Activated T-helper 17 cell treated with anti-CD3 and anti-CD28 coated beads, Interleukin-2, amount 50 U/mL, for 72 hours (primary cell): Measurements from ENCODE around the gene TLK2. TPM values are rescaled to one million over a fixed set of nuclear protein-coding genes. Genes with fewer than 3 reads are reported as not detected.
"Not testable (repeated sequence)": the region's sequence is repeated elsewhere in the genome, so short reads cannot be mapped to it uniquely, and the experiment has no call there.

ENCODE experiments used
- ATAC-seq: fragments of 150-1000 bp; cut with Tn5 transposase; replicated peaks from 2 replicates; pipeline ENCODE4 v1.10.0; 2021; ENCODE audit warnings: mild to moderate bottlenecking, moderate library complexity
- H3K27ac Mint-ChIP-seq: one replicate; pipeline ENCODE4 v1.8.0; 2022; ENCODE audit warnings: mixed read lengths
- H3K27me3 Mint-ChIP-seq: one replicate; pipeline ENCODE4 v1.8.0; 2022; ENCODE audit warnings: mixed read lengths
- H3K36me3 Mint-ChIP-seq: one replicate; pipeline ENCODE4 v1.8.0; 2022; ENCODE audit warnings: low read depth, mild to moderate bottlenecking, mixed read lengths
- H3K4me1 Mint-ChIP-seq: one replicate; pipeline ENCODE4 v1.8.0; 2022; ENCODE audit warnings: mixed read lengths
- H3K4me3 Mint-ChIP-seq: one replicate; pipeline ENCODE4 v1.8.0; 2022; ENCODE audit warnings: mild to moderate bottlenecking, mixed read lengths
- H3K9me3 Mint-ChIP-seq: one replicate; pipeline ENCODE4 v1.8.0; 2022; ENCODE audit warnings: mixed read lengths
- total RNA-seq, 2 donors: library from RNA; stranded (reverse); gene quantifications; one replicate each; pipeline ENCODE4 v1.2.3, GENCODE V29; 2022

TLK2 gene
- total RNA-seq, 2 donors from 2014 or later: 42.5 to 43.9 TPM

DNA sequence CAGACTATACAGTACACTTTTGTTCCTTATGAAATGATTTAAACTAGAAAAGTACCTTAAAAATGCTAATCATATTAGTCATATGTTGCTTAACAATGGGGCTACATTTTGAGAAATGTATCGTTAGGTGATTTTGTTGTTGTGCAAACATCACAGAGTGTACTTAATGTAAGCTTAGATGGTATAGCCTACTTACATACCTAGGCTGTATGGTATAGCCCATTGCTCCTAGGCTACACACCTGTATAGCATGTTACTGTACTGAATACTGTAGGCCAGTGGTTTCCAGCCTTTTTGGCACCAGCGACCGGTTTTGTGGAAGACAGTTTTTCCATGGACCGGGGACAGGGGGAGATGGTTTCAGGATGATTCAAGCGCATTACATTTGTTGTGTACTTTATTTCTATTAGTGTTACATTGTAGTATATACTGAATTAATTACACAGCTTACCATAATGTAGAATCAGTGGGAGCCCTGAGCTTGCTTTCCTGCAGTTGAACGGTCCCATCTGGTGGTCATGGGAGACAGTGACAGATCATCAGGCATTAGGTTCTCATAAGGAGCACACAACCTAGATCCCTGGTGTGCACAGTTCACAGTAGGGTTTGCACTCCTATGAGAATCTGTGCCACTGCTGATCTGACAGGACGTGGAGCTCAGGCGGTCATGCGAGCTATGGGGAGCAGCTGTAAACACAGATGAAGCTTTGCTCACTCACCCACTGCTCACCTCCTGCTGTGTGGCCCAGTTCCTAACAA lies 113.9 kb downstream of the TLK2 start:
- no peak overlapping the region for H3K27ac Mint-ChIP-seq
- no peak for ATAC-seq
- no peak overlapping the region for H3K4me3 Mint-ChIP-seq
- no peaks in the 10 kb centered on the region for H3K9me3 Mint-ChIP-seq
- H3K36me3 Mint-ChIP-seq: peaks cover 61% of the 10 kb centered on the region
- H3K4me1 Mint-ChIP-seq: no peaks in the 10 kb centered on the region
- no peaks in the 10 kb centered on the region for H3K27me3 Mint-ChIP-seq

DNA sequence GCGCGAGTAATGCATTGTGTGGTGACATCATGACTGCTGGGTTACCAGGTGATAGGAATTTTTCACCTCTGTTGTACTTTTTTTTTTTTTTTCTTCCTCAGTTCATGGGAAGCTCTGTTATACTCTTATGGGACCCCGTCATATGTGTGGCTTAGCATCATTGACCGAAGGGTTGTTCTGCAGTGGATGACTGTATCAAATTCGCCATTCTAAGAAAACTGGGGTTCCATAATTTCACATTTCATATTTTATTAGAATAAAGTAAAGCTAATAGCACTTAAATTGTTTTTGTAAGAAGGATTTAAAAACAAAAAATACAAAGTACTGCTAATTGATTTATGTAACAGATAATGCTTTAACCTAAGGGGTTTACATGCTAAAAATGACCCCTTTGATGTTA lies 116.9 kb downstream of the TLK2 start:
- no peak overlapping the region for H3K4me3 Mint-ChIP-seq
- no peaks in the 10 kb centered on the region for H3K27me3 Mint-ChIP-seq
- H3K27ac Mint-ChIP-seq: no peak overlapping the region
- H3K36me3 Mint-ChIP-seq: peaks cover 66% of the 10 kb centered on the region
- no peaks in the 10 kb centered on the region for H3K4me1 Mint-ChIP-seq
- no peak for ATAC-seq
- H3K9me3 Mint-ChIP-seq: no peaks in the 10 kb centered on the region

DNA sequence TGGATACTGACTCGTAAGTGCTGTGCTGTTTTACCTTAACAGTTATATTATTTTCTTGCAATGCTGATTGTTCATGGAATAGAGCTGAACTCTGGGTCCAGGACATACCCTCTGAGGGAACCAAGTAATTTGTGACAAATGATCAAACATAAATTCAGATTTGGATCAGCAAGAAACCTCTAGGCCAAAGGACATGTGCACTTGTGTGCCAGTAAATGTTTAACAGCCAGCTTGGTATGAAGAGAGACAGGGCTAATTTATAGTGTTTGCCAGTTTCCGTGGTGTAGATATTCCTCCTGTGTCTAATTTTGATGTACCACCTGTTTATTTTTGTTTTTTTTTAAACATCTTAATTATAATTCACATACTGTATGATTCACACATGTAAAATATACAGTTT lies 118.0 kb downstream of the TLK2 start:
- no peak for ATAC-seq
- no peak overlapping the region for H3K4me3 Mint-ChIP-seq
- no peaks in the 10 kb centered on the region for H3K27me3 Mint-ChIP-seq
- H3K4me1 Mint-ChIP-seq: no peaks in the 10 kb centered on the region
- H3K9me3 Mint-ChIP-seq: no peaks in the 10 kb centered on the region
- H3K36me3 Mint-ChIP-seq: peaks cover 69% of the 10 kb centered on the region
- no peak overlapping the region for H3K27ac Mint-ChIP-seq

DNA sequence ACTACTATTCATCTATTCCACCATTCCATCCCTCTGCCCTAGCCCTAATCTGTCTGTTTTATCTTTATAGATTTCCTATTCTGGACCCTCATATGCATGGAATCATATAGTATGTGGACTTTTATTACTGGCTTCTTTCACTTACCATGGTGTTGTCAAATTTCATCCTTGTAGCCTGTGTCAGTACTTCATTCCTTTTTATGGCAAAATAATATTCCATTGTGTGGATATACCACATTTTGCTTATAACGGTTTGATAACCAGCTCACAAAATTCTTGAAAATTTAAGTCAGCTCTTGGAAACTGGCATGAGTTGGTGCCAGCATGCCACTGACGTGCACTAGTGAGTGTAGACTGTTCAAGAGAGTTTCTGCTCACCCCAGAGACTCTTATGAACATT lies 118.5 kb downstream of the TLK2 start:
- no peaks in the 10 kb centered on the region for H3K4me1 Mint-ChIP-seq
- H3K27ac Mint-ChIP-seq: no peak overlapping the region
- no peak for ATAC-seq
- no peaks in the 10 kb centered on the region for H3K9me3 Mint-ChIP-seq
- H3K27me3 Mint-ChIP-seq: no peaks in the 10 kb centered on the region
- H3K4me3 Mint-ChIP-seq: no peak overlapping the region
- H3K36me3 Mint-ChIP-seq: peaks cover 70% of the 10 kb centered on the region

DNA sequence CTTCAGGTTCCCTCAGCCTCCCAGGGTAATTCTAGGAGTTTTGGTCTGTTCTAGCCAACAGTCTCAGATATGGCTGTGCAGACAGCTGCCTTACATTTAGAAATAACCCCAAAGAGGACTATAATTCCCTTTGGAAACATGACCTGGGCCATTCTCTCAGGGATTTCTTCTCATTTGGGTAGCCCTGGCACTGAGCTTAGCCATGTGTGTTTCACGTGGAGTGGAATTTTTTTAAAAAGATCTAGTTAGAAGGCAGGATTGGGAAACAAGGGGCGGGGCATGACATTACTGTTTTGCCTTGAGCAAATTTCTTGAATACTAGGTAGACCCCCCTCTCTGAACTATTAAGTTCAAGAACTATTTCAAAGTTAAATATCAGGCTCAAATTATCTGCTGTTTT lies 119.3 kb downstream of the TLK2 start:
- Mint-ChIP-seq H3K4me1 (no peaks in the 10 kb centered on the region), H3K27ac (no peak overlapping the region)

DNA sequence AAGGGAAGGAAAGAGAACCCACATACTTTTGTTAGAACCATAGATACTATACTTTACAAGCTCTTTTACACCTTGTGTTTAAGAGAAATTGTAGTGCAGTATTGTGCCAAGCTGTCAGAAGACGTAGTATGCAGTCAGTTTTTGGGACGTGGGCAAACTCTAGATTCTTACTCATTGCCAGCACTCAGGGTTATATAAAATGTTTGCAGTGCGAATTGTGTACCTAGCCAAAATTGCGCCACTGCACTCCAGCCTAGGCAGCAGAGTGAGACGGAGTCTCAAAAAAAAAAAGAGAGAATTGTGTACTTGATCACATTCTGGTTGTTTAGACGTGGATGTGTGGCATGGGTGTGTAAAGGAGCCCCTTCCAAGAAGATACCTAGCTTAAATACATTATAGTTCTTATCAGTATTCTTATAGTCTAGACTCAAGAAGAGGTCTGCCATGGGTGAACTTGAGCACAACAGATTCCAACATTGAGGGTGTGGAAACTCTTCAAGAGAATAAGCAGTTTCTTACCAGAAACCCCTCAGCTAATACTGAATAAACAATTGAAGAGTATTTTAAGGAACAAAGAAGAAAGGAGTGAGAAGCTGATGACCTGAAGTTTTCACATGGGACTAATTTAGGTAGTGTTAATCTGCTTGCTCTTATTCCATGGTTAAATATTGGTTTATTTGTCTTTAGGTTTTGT lies 121.5 kb downstream of the TLK2 start:
- peaks cover 90% of the 10 kb centered on the region for H3K36me3 Mint-ChIP-seq
- H3K9me3 Mint-ChIP-seq: no peaks in the 10 kb centered on the region
- no peaks in the 10 kb centered on the region for H3K4me1 Mint-ChIP-seq
- no peak overlapping the region for H3K4me3 Mint-ChIP-seq
- no peak for ATAC-seq
- H3K27ac Mint-ChIP-seq: peak overlapping the region; percentile 56
- H3K27me3 Mint-ChIP-seq: no peaks in the 10 kb centered on the region

More for the DNA sequence above, 119.3 kb downstream of the TLK2 start:
- Mint-ChIP-seq H3K4me3 (no peak overlapping the region), H3K27me3 (no peaks in the 10 kb centered on the region), H3K9me3 (no peaks in the 10 kb centered on the region), H3K36me3 (peaks cover 74% of the 10 kb centered on the region)
- ATAC-seq: no peak

DNA sequence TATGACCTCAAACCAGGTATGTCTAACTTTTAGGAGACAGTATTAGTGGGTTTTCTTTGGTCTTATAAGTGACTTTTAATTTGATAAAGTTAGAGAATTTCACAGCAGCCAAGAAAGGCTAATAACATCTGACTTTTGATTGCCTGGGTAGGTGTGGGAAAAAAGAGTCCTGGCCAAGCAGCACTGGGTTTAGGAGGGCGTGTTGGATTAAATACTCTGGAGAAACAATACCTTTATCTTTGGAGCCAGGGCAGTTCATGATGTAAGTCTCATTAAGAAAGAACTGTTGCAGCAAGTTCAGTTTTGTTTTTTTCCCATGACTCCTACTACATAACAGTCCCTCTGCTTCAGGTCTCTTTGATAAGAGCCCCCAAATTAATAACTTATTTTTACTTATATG lies 122.2 kb downstream of the TLK2 start:
- no peak for ATAC-seq
- peak overlapping the region; percentile 29 for H3K27ac Mint-ChIP-seq
- no peak overlapping the region for H3K4me3 Mint-ChIP-seq
- no peaks in the 10 kb centered on the region for H3K27me3 Mint-ChIP-seq
- no peaks in the 10 kb centered on the region for H3K4me1 Mint-ChIP-seq
- H3K9me3 Mint-ChIP-seq: no peaks in the 10 kb centered on the region
- peaks cover 84% of the 10 kb centered on the region for H3K36me3 Mint-ChIP-seq

DNA sequence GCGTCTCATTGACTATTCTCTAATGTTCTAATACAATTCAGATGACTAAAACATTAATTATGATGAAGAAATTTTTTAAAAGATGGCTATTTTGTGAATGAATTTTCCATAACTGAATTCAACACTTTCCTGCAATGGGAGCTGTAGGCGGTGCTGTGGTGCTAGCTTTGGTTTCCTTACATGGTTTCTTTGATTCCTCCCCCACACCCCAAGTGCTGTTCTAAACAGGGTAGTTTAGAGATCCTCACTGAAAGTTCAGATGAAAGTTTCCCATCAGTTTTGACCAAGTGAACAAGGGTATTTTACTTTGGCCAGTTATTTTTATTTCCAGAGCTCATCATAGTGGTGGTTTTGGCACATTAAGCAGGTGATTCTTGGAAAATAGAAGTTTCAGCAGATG lies 122.8 kb downstream of the TLK2 start:
- H3K9me3 Mint-ChIP-seq: no peaks in the 10 kb centered on the region
- H3K27ac Mint-ChIP-seq: peak overlapping the region; percentile 29
- no peaks in the 10 kb centered on the region for H3K27me3 Mint-ChIP-seq

DNA sequence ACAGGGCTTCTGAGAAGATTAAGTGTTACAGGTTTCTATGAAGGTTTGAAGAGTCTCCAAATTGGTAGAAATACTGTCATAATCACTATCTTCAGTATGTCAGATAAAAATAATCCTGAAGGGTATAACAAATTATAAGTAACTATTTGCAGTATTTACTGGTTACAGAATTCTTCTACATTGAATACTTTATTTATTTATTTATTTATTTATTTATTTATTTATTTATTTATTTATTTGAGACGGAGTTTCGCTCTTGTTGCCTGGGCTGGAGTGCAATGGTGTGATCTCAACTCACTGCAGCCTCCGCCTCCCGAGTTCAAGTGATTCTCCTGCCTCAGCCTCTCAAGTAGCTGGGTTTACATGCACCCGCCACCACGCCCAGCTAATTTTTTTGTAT lies 125.2 kb downstream of the TLK2 start:
- not testable (repeated sequence) for ATAC-seq, H3K4me1 Mint-ChIP-seq, H3K27me3 Mint-ChIP-seq

More for the DNA sequence above, 122.8 kb downstream of the TLK2 start:
- no peaks in the 10 kb centered on the region for H3K4me1 Mint-ChIP-seq
- peaks cover 84% of the 10 kb centered on the region for H3K36me3 Mint-ChIP-seq
- no peak for ATAC-seq
- H3K4me3 Mint-ChIP-seq: no peak overlapping the region

DNA sequence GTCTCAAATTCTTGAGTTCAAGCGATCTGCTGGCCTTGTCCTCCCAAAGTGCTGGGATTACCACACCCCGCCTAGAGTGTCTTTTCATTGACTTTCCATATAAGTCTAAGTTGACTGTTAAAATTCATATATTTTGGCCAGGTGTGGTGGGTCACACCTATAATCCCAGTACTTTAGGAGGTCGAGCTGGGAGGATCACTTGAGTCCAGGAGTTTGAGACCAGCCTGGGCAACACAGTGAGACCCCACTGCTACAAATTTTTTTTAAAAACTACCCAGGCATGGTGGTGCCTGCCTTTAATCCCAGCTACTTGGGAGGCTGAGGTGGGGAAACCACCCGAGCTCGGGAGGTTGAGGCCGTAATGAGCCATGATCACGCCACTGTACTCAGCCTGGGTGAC lies 127.0 kb downstream of the TLK2 start:
- ATAC-seq: no peak
- H3K4me1 Mint-ChIP-seq: peaks cover 6% of the 10 kb centered on the region
- no peak overlapping the region for H3K4me3 Mint-ChIP-seq
- no peak overlapping the region for H3K27ac Mint-ChIP-seq
- H3K36me3 Mint-ChIP-seq: peaks cover 87% of the 10 kb centered on the region
- no peaks in the 10 kb centered on the region for H3K9me3 Mint-ChIP-seq
- H3K27me3 Mint-ChIP-seq: no peaks in the 10 kb centered on the region

More for the DNA sequence above, 125.2 kb downstream of the TLK2 start:
- H3K4me3 Mint-ChIP-seq, H3K9me3 Mint-ChIP-seq, H3K27ac Mint-ChIP-seq: not testable (repeated sequence)
- peaks cover 85% of the 10 kb centered on the region for H3K36me3 Mint-ChIP-seq

DNA sequence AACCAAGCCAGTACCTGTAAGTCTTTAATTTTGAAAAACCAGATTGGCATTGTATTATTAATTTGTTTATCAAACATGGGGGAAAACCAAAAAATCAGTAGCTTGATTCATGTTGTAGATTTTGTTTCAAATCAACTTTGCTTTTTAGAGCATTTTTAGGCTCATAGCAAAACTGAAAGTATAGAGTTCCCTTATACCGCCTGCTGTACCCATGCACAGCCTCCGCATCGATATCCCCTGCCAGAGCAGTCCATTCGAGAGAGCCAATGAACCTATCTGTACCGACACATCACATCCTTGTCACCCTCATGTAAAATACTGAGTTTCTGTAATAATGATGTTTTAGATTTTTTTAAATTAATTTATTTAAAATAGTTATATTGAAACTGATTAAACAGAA lies 132.7 kb downstream of the TLK2 start:
- no peaks in the 10 kb centered on the region for H3K9me3 Mint-ChIP-seq
- no peaks in the 10 kb centered on the region for H3K27me3 Mint-ChIP-seq
- H3K4me3 Mint-ChIP-seq: peak overlapping the region; percentile 14
- H3K27ac Mint-ChIP-seq: peak overlapping the region; percentile 5
- peak; percentile 88 for ATAC-seq
- peaks cover 13% of the 10 kb centered on the region for H3K4me1 Mint-ChIP-seq
- H3K36me3 Mint-ChIP-seq: peaks cover 88% of the 10 kb centered on the region

DNA sequence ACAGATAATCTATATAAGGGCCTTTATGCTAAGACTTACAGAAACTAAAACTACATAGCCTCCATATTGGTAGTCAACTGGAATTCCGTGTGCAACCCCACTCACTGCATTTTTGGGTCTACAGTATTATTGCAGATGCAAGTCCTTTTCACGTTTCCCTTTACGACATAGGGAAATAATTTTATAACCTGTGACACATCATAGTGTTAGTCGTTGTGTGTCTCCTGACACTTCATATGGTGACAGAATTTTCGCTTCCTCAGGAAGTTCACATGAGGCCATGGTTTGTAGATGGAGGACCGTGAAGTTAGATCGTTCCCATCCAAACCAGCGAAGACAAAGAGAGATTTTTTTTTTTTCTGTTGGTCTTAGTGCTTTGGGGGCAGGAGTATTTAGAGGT lies 133.1 kb downstream of the TLK2 start:
- peak; percentile 75 for ATAC-seq
- peaks cover 84% of the 10 kb centered on the region for H3K36me3 Mint-ChIP-seq
- peaks cover 13% of the 10 kb centered on the region for H3K4me1 Mint-ChIP-seq
- no peaks in the 10 kb centered on the region for H3K27me3 Mint-ChIP-seq
- H3K4me3 Mint-ChIP-seq: peak overlapping the region; percentile 14
- H3K27ac Mint-ChIP-seq: no peak overlapping the region
- H3K9me3 Mint-ChIP-seq: no peaks in the 10 kb centered on the region

DNA sequence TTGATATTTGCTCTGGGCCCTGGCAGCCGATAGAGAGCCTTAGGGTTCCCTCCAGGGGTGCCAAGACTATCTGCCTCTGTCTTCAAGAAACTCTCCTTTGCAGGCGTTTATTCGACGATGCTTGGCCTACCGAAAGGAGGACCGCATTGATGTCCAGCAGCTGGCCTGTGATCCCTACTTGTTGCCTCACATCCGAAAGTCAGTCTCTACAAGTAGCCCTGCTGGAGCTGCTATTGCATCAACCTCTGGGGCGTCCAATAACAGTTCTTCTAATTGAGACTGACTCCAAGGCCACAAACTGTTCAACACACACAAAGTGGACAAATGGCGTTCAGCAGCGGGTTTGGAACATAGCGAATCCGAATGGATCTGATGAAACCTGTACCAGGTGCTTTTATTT lies 133.7 kb downstream of the TLK2 start:
- peaks cover 13% of the 10 kb centered on the region for H3K4me1 Mint-ChIP-seq
- H3K36me3 Mint-ChIP-seq: peaks cover 78% of the 10 kb centered on the region
- not testable (repeated sequence) for H3K27me3 Mint-ChIP-seq, H3K9me3 Mint-ChIP-seq, H3K27ac Mint-ChIP-seq, ATAC-seq
- H3K4me3 Mint-ChIP-seq: peak overlapping the region; percentile 14

DNA sequence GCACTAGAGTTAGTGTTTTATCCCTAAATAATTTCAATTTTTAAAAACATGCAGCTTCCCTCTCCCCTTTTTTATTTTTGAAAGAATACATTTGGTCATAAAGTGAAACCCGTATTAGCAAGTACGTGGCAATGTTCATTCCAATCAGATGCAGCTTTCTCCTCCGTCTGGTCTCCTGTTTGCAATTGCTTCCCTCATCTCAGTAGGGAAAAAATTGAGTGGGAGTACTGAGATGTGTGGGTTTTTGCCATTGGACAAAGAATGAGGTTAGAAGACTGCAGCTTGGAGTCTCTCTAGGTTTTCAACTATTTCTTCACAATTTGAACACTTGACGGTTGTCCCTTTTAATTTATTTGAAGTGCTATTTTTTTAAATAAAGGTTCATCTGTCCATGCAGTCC lies 134.5 kb downstream of the TLK2 start:
- H3K4me3 Mint-ChIP-seq, H3K9me3 Mint-ChIP-seq, H3K27ac Mint-ChIP-seq, ATAC-seq, H3K27me3 Mint-ChIP-seq: not testable (repeated sequence)
- Mint-ChIP-seq H3K36me3 (peaks cover 70% of the 10 kb centered on the region), H3K4me1 (peaks cover 13% of the 10 kb centered on the region)

DNA sequence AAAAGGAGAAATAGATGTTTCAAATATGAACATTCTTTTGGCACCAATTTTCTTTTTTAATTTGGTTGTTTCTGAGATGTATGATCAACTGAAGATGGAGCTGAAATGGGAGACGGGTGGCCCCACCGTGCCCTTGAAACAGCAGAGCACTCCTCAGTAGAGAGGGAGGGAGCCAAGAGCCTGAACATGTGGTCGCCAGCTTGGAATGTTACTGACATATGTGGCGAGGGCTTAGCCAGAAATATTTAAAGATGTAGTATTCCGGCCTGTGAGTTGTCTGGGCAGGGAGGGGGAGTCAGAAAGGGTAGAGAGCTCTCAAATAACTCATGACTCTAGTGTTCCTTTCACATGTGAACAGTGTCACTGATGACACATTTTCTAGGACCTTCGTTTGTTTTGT lies 135.5 kb downstream of the TLK2 start:
- H3K36me3 Mint-ChIP-seq: peaks cover 60% of the 10 kb centered on the region
- ATAC-seq: no peak
- no peaks in the 10 kb centered on the region for H3K9me3 Mint-ChIP-seq
- no peak overlapping the region for H3K27ac Mint-ChIP-seq
- peaks cover 13% of the 10 kb centered on the region for H3K4me1 Mint-ChIP-seq
- H3K4me3 Mint-ChIP-seq: no peak overlapping the region
- no peaks in the 10 kb centered on the region for H3K27me3 Mint-ChIP-seq
